Hematopoietic multipotent progenitor cell treated with erythropoietin and hydrocortisone succinate and interleukin-3 and kit ligand, for 15 days (in vitro differentiated cells): ENCODE results near the gene ZNF385A.

Experiments used
- DNase-seq: peaks from one replicate; pipeline ENCODE4 v3.0.0-alpha.2; 2015; ENCODE audit warnings: low spot score

The ZNF385A gene

GRCh38 chr12:54324617-54325441 is 59.7 kb downstream of the ZNF385A start, which contains the start of gene COPZ1:
Gene COPZ1, plus strand, starts transcription at chr12:54325131. Its CDS starts 33 bp downstream, at chr12:54325164.
- peak; percentile 100 for DNase-seq

GRCh38 chr12:54321363-54321762 is 63.2 kb downstream of the ZNF385A start:
- no peak for DNase-seq
